AG04450 (cell line): ENCODE results near the gene OR1I1. TPM values are rescaled to one million over a fixed set of nuclear protein-coding genes. Genes with fewer than 3 reads are reported as not detected.

Source experiments
- CTCF ChIA-PET: fragments of 300-600, 350-600 bp; formaldehyde crosslinking; extraction: SDS; loops from one replicate; lab custom pipeline; 2022; ENCODE audit warnings: antibody characterized with exemption, inconsistent platforms; lab: Charles Lee
- POLR2A ChIA-PET: fragments of 350-600 bp; formaldehyde crosslinking; extraction: SDS; loops from one replicate; lab custom pipeline; 2021; ENCODE audit warnings: antibody characterized with exemption, inconsistent platforms; lab: Yijun Ruan, JAX
- DNase-seq: peaks from one replicate; pipeline ENCODE4 v3.0.0-alpha.2; 2011; ENCODE audit warnings: low read depth, low spot score
- H3K27ac ChIP-seq: one replicate; pipeline ENCODE4 v1.5.1; 2012; ENCODE audit warnings: low read depth, low read length, control low read depth
- H3K27me3 ChIP-seq: one replicate; pipeline ENCODE4 v1.6.0; 2012; ENCODE audit warnings: low read length; ENCODE audit not compliant: control insufficient read depth, insufficient read depth
- H3K4me3 ChIP-seq: 2 replicates; pipeline ENCODE4 v1.5.1; 2011; ENCODE audit warnings: mild to moderate bottlenecking, low read depth, low read length, control low read depth
- H3K9me3 ChIP-seq: 2 replicates; pipeline ENCODE4 v1.5.1; 2012; ENCODE audit warnings: low read length; ENCODE audit not compliant: control insufficient read depth, insufficient read depth
- CTCF ChIP-seq: IDR thresholded peaks from 2 replicates; pipeline ENCODE4 v1.5.1; 2011; ENCODE audit warnings: low read depth, low read length, control low read depth, inconsistent platforms
- polyA plus RNA-seq: library from polyadenylated mRNA; depleted of rRNA; stranded (reverse); fragments of >200 nt; gene quantifications from 2 replicates; pipeline ENCODE4 v1.2.3, GENCODE V29; 2011

Gene OR1I1
- polyA plus RNA-seq, 1 experiment: not detected

GRCh38 chr19:15104003-15104402, 22.0 kb downstream of the OR1I1 start:
- peaks cover 26% of the 10 kb centered on the region for H3K9me3 ChIP-seq
- H3K27me3 ChIP-seq: peaks cover 5% of the 10 kb centered on the region
- H3K4me3 ChIP-seq: no peak overlapping the region
- ChIA-PET CTCF (no interaction called here), POLR2A (no interaction called here)
- no peak for TF ChIP-seq CTCF
- no peak for DNase-seq
- H3K27ac ChIP-seq: no peak overlapping the region

- H3K27ac ChIP-seq: no peak overlapping the region
- ChIA-PET CTCF (no interaction called here), POLR2A (no interaction called here)
- no peak for TF ChIP-seq CTCF
- H3K4me3 ChIP-seq: no peak overlapping the region
- DNase-seq: no peak
- H3K9me3 ChIP-seq: peaks cover 26% of the 10 kb centered on the region
- peaks cover 5% of the 10 kb centered on the region for H3K27me3 ChIP-seq
These were observed 22.4 kb downstream of the OR1I1 start for GRCh38 chr19:15104411-15104810.

GRCh38 chr19:15105044-15105443, 23.0 kb downstream of the OR1I1 start:
- ChIA-PET POLR2A (no interaction called here), CTCF (interaction anchor here (0.6 to 0.7 kb wide), 2 partner anchors 13 to 306 kb away, joined by 3 to 6 read pairs; no protein-coding TSS in a partner anchor)
- no peak overlapping the region for H3K27ac ChIP-seq
- H3K4me3 ChIP-seq: no peak overlapping the region
- TF ChIP-seq CTCF: no peak
- DNase-seq: no peak
- H3K9me3 ChIP-seq: peaks cover 26% of the 10 kb centered on the region
- peaks cover 1% of the 10 kb centered on the region for H3K27me3 ChIP-seq

- POLR2A ChIA-PET: interaction anchor here (0.6 to 1.2 kb wide), 2 partner anchors 18 to 570 kb away, joined by 4 to 5 read pairs; a partner anchor contains a TSS
- Histone ChIP-seq H3K9me3 (peaks cover 20% of the 10 kb centered on the region), H3K27ac (peak within 1 kb of the TSS; percentile 87), H3K4me3 (peak within 1 kb of the TSS; percentile 78), H3K27me3 (no peaks in the 10 kb centered on the region)
- no peak for TF ChIP-seq CTCF
- DNase-seq: no peak
- CTCF ChIA-PET: interaction anchor here (0.7 kb wide), 1 partner anchor 15 kb away, joined by 3 read pairs; no protein-coding TSS in a partner anchor
These were observed 25.3 kb downstream of the OR1I1 start, which contains the start of gene SYDE1 for GRCh38 chr19:15107061-15108010. SYDE1 (plus strand) TSS chr19:15107401; CDS start chr19:15107434, 33 bp downstream.
